Measurements from ENCODE around the gene SIN3A.

DNA sequence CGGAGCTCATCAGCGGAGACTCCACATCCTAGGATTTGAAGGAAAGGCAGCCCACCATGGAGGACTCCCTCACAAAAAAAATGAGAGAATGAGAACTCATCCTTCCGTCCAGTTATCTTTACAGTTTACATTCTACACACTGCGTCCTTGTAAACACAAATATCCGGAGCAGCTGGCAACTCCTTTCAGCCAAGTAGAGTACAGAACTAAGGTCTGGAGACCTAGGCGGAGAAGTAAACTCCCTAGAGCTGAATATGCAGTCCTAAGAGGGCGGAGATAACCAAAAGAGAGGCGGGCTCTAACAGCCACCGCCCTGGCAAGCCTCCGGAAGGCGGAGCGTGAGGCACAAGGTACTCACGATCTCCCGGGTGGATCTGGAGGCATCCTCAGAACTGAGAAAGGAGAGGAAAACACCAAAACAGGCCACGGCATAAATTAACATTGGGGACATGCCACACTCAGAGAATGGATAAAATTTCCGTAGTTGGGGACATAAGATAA, 924 bp upstream of the SIN3A start:
- TF ChIP-seq, protein P1, sequence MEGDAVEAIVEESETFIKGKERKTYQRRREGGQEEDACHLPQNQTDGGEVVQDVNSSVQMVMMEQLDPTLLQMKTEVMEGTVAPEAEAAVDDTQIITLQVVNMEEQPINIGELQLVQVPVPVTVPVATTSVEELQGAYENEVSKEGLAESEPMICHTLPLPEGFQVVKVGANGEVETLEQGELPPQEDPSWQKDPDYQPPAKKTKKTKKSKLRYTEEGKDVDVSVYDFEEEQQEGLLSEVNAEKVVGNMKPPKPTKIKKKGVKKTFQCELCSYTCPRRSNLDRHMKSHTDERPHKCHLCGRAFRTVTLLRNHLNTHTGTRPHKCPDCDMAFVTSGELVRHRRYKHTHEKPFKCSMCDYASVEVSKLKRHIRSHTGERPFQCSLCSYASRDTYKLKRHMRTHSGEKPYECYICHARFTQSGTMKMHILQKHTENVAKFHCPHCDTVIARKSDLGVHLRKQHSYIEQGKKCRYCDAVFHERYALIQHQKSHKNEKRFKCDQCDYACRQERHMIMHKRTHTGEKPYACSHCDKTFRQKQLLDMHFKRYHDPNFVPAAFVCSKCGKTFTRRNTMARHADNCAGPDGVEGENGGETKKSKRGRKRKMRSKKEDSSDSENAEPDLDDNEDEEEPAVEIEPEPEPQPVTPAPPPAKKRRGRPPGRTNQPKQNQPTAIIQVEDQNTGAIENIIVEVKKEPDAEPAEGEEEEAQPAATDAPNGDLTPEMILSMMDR (IDR thresholded peaks at IDR 0.05): no peak
- TF ChIP-seq POLR2A (IDR thresholded peaks at IDR 0.05): peak; percentile 40 to 50

All from Peyer's patch (tissue), 4 donors.